Adipocyte (in vitro differentiated cells): Measurements from ENCODE around the gene DENND1A.

Source experiments
- DNase-seq: peaks from one replicate; pipeline ENCODE4 v3.0.0-alpha.2; 2015; ENCODE audit warnings: low read depth
- H3K27me3 ChIP-seq: replicated peaks from 2 replicates; pipeline ENCODE4 v1.7.0; 2013; ENCODE audit warnings: mild to moderate bottlenecking, low read length, moderate library complexity; ENCODE audit not compliant: control insufficient read depth, insufficient read depth
- H3K36me3 ChIP-seq: 2 replicates; pipeline ENCODE4 v1.7.0; 2013; ENCODE audit warnings: low read length, mild to moderate bottlenecking, moderate library complexity; ENCODE audit not compliant: control insufficient read depth, insufficient read depth, severe bottlenecking
- H3K4me1 ChIP-seq: 2 replicates; pipeline ENCODE4 v1.7.0; 2013; ENCODE audit warnings: mild to moderate bottlenecking, low read length, moderate library complexity; ENCODE audit not compliant: control insufficient read depth, insufficient read depth
- H3K4me3 ChIP-seq: 2 replicates; pipeline ENCODE4 v1.7.0; 2013; ENCODE audit warnings: mild to moderate bottlenecking, low read length, moderate library complexity
- H3K9ac ChIP-seq: 2 replicates; pipeline ENCODE4 v1.7.0; 2013; ENCODE audit warnings: mild to moderate bottlenecking, low read length, moderate library complexity
- H3K9me3 ChIP-seq: 2 replicates; pipeline ENCODE4 v1.7.0; 2013; ENCODE audit warnings: mild to moderate bottlenecking, low read length, moderate library complexity; ENCODE audit not compliant: control insufficient read depth

Gene DENND1A

GRCh38 chr9:123378025-123378424 lies 551.9 kb downstream of the DENND1A start:
- DNase-seq: no peak
- no peaks in the 10 kb centered on the region for H3K9me3 ChIP-seq
- no peak overlapping the region for H3K4me3 ChIP-seq
- H3K36me3 ChIP-seq: no peaks in the 10 kb centered on the region
- H3K4me1 ChIP-seq: no peaks in the 10 kb centered on the region
- H3K27me3 ChIP-seq: peaks cover 28% of the 10 kb centered on the region
- H3K9ac ChIP-seq: no peak overlapping the region

GRCh38 chr9:123377211-123377971 lies 552.5 kb downstream of the DENND1A start:
- H3K9ac ChIP-seq: no peak overlapping the region
- no peak for DNase-seq
- no peaks in the 10 kb centered on the region for H3K4me1 ChIP-seq
- H3K36me3 ChIP-seq: no peaks in the 10 kb centered on the region
- no peaks in the 10 kb centered on the region for H3K9me3 ChIP-seq
- H3K27me3 ChIP-seq: peaks cover 30% of the 10 kb centered on the region
- H3K4me3 ChIP-seq: no peak overlapping the region

DNA sequence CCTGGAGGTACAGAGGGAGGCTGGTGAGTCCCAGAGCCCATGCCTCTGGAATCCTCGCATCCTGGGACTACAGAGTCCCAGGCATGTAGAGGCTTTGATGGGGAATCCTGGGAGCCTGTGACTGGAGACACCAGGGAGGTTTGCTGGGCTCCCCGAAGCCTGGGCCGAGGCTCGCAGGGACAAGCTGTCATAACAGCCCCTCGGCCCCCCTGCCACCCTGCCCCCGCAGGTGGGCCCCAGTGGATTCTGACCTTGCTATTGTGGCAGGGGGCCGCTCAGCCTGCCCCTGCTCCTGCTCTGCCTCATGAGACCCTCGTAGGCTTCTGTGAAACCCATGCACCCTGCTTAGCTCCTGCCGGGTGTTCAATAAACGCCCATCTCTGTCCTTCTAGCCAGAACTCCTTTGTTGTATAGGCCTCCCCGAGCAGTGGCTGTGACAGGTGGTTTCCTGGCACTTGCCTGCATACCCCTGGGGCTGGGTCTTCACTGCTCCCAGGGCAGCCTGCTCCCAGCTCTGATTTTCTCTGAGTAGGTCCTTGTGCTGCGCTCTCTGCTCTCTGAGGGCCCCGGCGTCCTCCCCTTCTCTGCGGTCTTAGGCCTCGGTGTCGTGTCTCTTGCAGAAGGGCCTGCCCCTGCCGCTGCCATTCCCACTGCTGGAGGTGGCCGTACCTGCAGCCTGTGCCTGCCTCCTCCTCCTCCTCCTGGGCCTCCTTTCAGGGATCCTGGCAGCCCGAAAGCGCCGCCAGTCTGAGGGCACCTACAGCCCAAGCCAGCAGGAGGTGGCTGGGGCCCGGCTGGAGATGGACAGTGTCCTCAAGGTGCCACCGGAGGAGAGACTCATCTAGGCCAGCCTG lies 553.5 kb downstream of the DENND1A start:
- Histone ChIP-seq H3K36me3 (no peaks in the 10 kb centered on the region), H3K27me3 (peaks cover 39% of the 10 kb centered on the region), H3K4me1 (no peaks in the 10 kb centered on the region), H3K9ac (no peak overlapping the region), H3K9me3 (no peaks in the 10 kb centered on the region), H3K4me3 (no peak overlapping the region)
- DNase-seq: no peak

DNA sequence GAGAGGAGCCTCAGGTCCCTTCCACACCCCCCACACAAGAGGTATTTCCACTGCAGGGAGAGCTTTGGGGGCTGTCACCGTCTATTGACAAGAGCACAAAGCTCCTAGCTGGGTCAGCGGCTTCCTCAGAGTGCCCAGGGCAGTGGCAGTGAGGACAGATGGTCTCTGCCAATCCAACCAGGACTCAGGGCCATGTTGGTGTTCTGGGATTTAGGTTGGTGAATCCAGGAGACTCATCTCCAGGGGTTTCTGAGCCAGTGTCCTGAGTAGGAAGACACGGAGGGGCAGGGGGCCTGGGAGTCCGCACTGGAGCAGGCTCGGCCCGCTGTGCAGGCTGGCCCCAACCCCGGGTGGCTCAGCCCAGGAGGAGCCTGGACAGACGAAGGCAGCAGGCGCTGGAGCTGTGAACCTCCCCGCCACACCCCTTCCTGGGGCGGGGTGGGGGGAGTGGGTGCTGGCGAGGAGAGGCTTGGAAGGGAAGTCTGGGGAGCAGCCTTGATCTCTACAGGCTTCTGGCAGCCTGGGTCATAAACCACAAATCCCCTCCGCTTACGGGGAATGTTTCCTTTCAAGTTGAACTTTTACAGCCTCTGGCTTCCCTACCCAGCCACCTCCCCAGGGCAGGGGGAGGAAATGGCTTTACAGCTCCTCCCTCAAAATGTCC lies 554.3 kb downstream of the DENND1A start:
- no peak overlapping the region for H3K9ac ChIP-seq
- no peaks in the 10 kb centered on the region for H3K36me3 ChIP-seq
- H3K4me1 ChIP-seq: no peaks in the 10 kb centered on the region
- peaks cover 47% of the 10 kb centered on the region for H3K27me3 ChIP-seq
- no peak for DNase-seq
- no peaks in the 10 kb centered on the region for H3K9me3 ChIP-seq
- no peak overlapping the region for H3K4me3 ChIP-seq

DNA sequence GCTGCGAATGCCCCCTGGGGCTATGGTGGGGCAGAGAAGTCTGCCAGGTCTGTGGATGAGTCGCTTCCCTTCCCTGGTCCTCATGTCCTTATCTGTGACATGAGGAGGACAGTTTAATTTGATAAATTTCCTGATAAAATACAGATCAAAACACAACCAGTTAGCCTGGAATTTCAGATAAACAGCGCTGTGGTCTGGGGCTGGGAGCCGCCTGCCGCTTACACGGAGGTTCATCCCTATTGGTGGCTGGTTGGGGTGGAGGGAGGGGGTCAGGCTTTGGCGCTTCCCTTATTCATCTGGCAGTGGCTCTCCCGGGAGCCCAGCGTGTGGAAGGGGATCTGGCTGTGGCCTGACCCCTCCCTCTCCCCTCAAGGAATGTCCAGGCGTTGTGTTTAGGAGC lies 556.0 kb downstream of the DENND1A start:
- no peaks in the 10 kb centered on the region for H3K36me3 ChIP-seq
- no peak for DNase-seq

DNA sequence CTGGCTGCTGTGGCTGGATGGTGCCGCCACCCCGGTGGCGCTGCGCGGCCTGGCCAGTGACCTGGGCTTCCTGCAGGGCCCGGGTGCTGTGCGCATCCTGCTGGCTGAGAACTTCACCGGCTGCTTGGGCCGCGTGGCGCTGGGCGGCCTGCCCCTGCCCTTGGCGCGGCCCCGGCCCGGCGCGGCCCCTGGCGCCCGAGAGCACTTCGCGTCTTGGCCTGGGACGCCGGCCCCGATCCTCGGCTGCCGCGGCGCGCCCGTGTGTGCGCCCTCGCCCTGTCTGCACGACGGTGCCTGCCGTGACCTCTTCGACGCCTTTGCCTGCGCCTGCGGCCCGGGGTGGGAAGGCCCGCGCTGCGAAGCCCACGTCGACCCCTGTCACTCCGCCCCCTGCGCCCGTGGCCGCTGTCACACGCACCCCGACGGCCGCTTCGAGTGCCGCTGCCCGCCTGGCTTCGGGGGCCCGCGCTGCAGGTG lies 556.4 kb downstream of the DENND1A start:
- DNase-seq: no peak
- no peak overlapping the region for H3K9ac ChIP-seq
- H3K27me3 ChIP-seq: peaks cover 51% of the 10 kb centered on the region
- no peak overlapping the region for H3K4me3 ChIP-seq
- no peaks in the 10 kb centered on the region for H3K9me3 ChIP-seq
- H3K4me1 ChIP-seq: no peaks in the 10 kb centered on the region
- no peaks in the 10 kb centered on the region for H3K36me3 ChIP-seq

More for the DNA sequence above, 556.0 kb downstream of the DENND1A start:
- no peaks in the 10 kb centered on the region for H3K4me1 ChIP-seq
- H3K9me3 ChIP-seq: no peaks in the 10 kb centered on the region
- H3K27me3 ChIP-seq: peaks cover 51% of the 10 kb centered on the region
- no peak overlapping the region for H3K9ac ChIP-seq
- H3K4me3 ChIP-seq: no peak overlapping the region

DNA sequence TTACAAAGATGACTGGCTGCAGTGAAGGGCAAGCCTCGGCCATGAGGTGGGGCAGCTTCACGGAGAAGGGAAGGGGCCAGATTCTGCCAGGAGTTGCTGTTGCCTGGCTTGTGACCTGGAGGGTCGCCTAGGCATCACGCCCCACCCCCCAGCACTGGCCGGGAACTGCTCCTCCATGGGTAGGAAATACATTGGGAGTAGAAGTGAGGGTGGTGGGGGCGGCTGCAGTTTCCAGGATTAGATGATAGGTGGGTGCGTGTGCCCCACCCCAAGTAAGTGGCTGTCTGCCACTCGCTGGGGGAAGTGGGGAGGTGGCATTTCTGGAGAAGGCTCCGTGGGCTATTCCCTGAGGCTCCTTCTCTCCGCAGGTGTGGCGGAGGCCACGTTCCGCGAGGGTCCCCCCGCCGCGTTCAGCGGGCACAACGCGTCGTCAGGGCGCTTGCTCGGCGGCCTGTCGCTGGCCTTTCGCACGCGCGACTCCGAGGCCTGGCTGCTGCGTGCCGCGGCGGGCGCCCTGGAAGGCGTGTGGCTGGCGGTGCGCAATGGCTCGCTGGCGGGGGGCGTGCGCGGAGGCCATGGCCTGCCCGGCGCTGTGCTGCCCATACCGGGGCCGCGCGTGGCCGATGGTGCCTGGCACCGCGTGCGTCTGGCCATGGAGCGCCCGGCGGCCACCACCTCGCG lies 557.0 kb downstream of the DENND1A start:
- no peak for DNase-seq
- no peaks in the 10 kb centered on the region for H3K9me3 ChIP-seq

GRCh38 chr9:123371805-123372590 lies 557.9 kb downstream of the DENND1A start:
- H3K9ac ChIP-seq: no peak overlapping the region
- H3K9me3 ChIP-seq: no peaks in the 10 kb centered on the region
- no peak overlapping the region for H3K4me3 ChIP-seq

More for the DNA sequence above, 557.0 kb downstream of the DENND1A start:
- no peak overlapping the region for H3K9ac ChIP-seq
- no peaks in the 10 kb centered on the region for H3K36me3 ChIP-seq
- H3K4me1 ChIP-seq: no peaks in the 10 kb centered on the region
- H3K27me3 ChIP-seq: peaks cover 46% of the 10 kb centered on the region
- H3K4me3 ChIP-seq: no peak overlapping the region

GRCh38 chr9:123371228-123371584 lies 558.7 kb downstream of the DENND1A start:
- no peaks in the 10 kb centered on the region for H3K36me3 ChIP-seq
- H3K9me3 ChIP-seq: no peaks in the 10 kb centered on the region
- no peak overlapping the region for H3K4me3 ChIP-seq
- peaks cover 34% of the 10 kb centered on the region for H3K27me3 ChIP-seq
- H3K9ac ChIP-seq: no peak overlapping the region
- no peaks in the 10 kb centered on the region for H3K4me1 ChIP-seq
- no peak for DNase-seq

More at GRCh38 chr9:123371805-123372590, 557.9 kb downstream of the DENND1A start:
- H3K36me3 ChIP-seq: no peaks in the 10 kb centered on the region
- no peaks in the 10 kb centered on the region for H3K4me1 ChIP-seq
- peaks cover 36% of the 10 kb centered on the region for H3K27me3 ChIP-seq
- DNase-seq: no peak

- H3K9ac ChIP-seq: no peak overlapping the region
- DNase-seq: no peak
- peaks cover 34% of the 10 kb centered on the region for H3K27me3 ChIP-seq
- no peaks in the 10 kb centered on the region for H3K36me3 ChIP-seq
- H3K4me1 ChIP-seq: no peaks in the 10 kb centered on the region
- H3K4me3 ChIP-seq: no peak overlapping the region
- no peaks in the 10 kb centered on the region for H3K9me3 ChIP-seq
These were observed 559.2 kb downstream of the DENND1A start for GRCh38 chr9:123370526-123371227.
